ENCODE data around the gene PI4KA.
"Not testable (repeated sequence)": the region's sequence is repeated elsewhere in the genome, so short reads cannot be mapped to it uniquely, and the experiment has no call there.

PI4KA gene

GRCh38 chr22:20662524-20663036 is 196.0 kb downstream of the PI4KA start:
- DNase-seq: not testable (repeated sequence)

DNA sequence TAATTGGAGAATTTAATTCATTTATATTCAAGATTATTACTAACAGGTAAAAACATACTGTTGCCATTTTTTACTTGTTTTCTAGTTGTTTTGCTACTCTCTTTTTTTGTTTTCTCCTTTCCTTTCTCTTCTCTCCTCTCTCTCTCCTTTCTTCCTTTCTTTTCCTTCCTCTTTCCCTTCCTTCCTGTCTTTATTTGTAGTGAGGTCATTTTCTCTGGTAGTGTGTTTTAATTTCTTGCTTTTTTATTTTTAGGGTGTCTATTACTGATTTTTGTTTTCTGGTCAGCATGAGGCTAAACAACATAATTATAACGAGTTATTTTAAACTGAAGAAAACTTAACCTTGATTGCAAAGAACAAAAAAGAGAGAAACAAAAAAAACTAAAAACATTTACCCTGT is 197.1 kb downstream of the PI4KA start:
- no peak for DNase-seq

- no peak for DNase-seq
These were observed 198.1 kb downstream of the PI4KA start for GRCh38 chr22:20660441-20661054.

- DNase-seq: no peak
These were observed 198.7 kb downstream of the PI4KA start for GRCh38 chr22:20659920-20660319.

DNA sequence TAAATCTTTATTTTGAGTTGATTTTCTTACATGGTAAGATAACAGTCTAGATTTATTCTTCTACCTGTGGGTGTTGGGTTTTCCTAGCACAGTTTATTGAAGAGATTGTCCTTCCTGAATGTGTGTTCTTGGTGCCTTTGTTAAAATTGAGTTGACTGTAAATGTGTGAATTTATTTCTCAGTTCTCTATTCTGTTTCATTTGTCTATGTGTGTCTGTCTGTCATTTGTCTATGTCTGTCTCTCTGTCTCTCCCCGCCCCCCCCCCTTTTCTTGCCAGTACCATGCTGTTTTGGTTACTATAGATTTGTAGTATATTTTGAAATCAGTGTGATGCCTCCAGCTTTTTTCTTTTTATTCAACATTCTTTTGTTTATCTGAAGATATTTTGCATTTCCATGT is 199.4 kb downstream of the PI4KA start:
- DNase-seq: no peak

GRCh38 chr22:20658433-20659222 is 200.0 kb downstream of the PI4KA start:
- DNase-seq: no peak

- no peak for DNase-seq
These were observed 200.6 kb downstream of the PI4KA start for GRCh38 chr22:20657963-20658362.
